ENCODE data around the gene KLLN. TPM values are rescaled to one million over a fixed set of nuclear protein-coding genes. Genes with fewer than 3 reads are reported as not detected.

KLLN gene
- total and polyA plus RNA-seq, 2 of the 8 experiments (the other 6 are each of a cell fraction or from before 2014, with no cell fraction given), result 0.24 to 0.73 TPM

DNA sequence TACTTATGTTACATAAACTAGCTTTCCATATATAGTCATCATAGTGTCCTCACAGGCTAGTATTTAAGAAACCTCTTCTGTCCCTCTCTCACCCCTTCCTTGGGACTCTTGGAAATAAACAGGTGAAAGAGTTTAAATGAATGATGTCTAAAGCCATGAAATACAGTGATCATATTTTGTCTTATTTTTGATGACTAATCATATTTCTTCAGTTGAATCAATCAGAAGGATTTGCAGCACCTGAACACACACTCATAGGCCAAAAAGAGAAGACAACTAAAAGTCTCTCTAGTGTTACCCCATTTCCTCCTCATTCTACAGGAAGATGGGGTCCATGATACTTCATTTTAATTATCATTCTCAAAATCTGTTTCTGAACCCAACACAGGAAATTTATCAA, 36.7 kb downstream of the KLLN start:
- Histone ChIP-seq H2AFZ (ENCODE audit: low read length) (no peak overlapping the region), H4K91ac (replicated peaks; ENCODE audit: insufficient read length, low read length) (no peak overlapping the region), H2BK12ac (ENCODE audit: low read depth, low read length) (no peak overlapping the region), H2AK5ac (ENCODE audit: low read depth, low read length) (no peak overlapping the region), H3K23ac (ENCODE audit: insufficient read length) (no peak overlapping the region), H3K79me1 (ENCODE audit: low read depth, low read length) (no peaks in the 10 kb centered on the region), H3K14ac (ENCODE audit: insufficient read length) (no peak overlapping the region), H2BK15ac (ENCODE audit: low read length) (no peak overlapping the region), H2BK5ac (ENCODE audit: low read depth, low read length) (no peak overlapping the region), H3K27me3 (replicated peaks in 1 of 4; ENCODE audit: control insufficient read depth in 3 of 4, extremely low read depth in 1 of 4, insufficient read depth in 3 of 4, low read length in 3 of 4) (no peaks in the 10 kb centered on the region), H3K9ac (replicated peaks in 1 of 4; ENCODE audit: extremely low read depth in 1 of 4, low read depth in 3 of 4, low read length in 3 of 4) (no peak overlapping the region), H3K4me1 (replicated peaks in 1 of 4; ENCODE audit: control insufficient read depth in 3 of 4, insufficient read depth in 4 of 4, low read length in 3 of 4) (no peaks in the 10 kb centered on the region), H3K23me2 (ENCODE audit: low read depth, low read length) (no peaks in the 10 kb centered on the region), H3K56ac (replicated peaks; ENCODE audit: insufficient read length, low read depth, low read length) (no peak overlapping the region), H2BK20ac (ENCODE audit: low read length) (no peak overlapping the region), H3K27ac (ENCODE audit: low read depth, low read length) (no peak overlapping the region), H3K79me2 (ENCODE audit: control insufficient read depth in 1 of 2, insufficient read depth in 2 of 2, low read length in 2 of 2) (no peaks in the 10 kb centered on the region), H4K8ac (ENCODE audit: extremely low read depth, insufficient read depth, low read length) (no peak overlapping the region), H3K36me3 (ENCODE audit: control insufficient read depth in 2 of 4, insufficient read depth in 4 of 4, low read length in 3 of 4) (no peaks in the 10 kb centered on the region), H3K18ac (ENCODE audit: extremely low read depth, low read length) (no peak overlapping the region), H3K4me3 (ENCODE audit: extremely low read depth in 1 of 4, insufficient read depth in 2 of 4, low read depth in 3 of 4, low read length in 4 of 4) (no peak overlapping the region), H3K9me3 (ENCODE audit: insufficient read depth in 2 of 2, low read depth in 1 of 2, low read length in 1 of 2) (no peaks in the 10 kb centered on the region), H4K5ac (ENCODE audit: insufficient read length, low read depth, low read length) (no peak overlapping the region), H3K4ac (replicated peaks; ENCODE audit: insufficient read length, low read depth, low read length) (no peak overlapping the region), H2BK120ac (replicated peaks; ENCODE audit: low read depth, low read length) (no peak overlapping the region), H3K4me2 (ENCODE audit: insufficient read depth in 1 of 2, low read depth in 2 of 2, low read length in 2 of 2) (no peak overlapping the region), H4K20me1 (replicated peaks in 1 of 2; ENCODE audit: control insufficient read depth in 1 of 2, insufficient read depth in 2 of 2, low read length in 2 of 2) (no peaks in the 10 kb centered on the region)
- TF ChIP-seq SIN3A (conservative IDR thresholded peaks at IDR 0.05 in 1 of 2, IDR thresholded peaks at IDR 0.05 in 1 of 2; ENCODE audit: low read depth in 1 of 2, low read length in 2 of 2), result no peak
- TF ChIP-seq MAFK (IDR thresholded peaks at IDR 0.05; ENCODE audit: low read depth, low read length), result peak; percentile 81
- DNase-seq (ENCODE audit: low read depth in 1 of 2, low spot score in 2 of 2) (no peak), FAIRE-seq (no peak)
- CTCF ChIA-PET (ENCODE audit: partially characterized antibody), result no interaction called here
- POLR2A ChIA-PET (ENCODE audit: partially characterized antibody), result no interaction called here
